HEK293T (cell line): ENCODE data around the gene SYT9.

ENCODE experiments used
- CTCF ChIA-PET: fragments of 350-600 bp; formaldehyde crosslinking; extraction: SDS; loops from one replicate; lab custom pipeline; 2021; ENCODE audit warnings: antibody characterized with exemption, inconsistent platforms; lab: Yijun Ruan, JAX
- POLR2A ChIA-PET: fragments of 350-600 bp; formaldehyde crosslinking; extraction: SDS; loops from one replicate; lab custom pipeline; 2020; ENCODE audit warnings: antibody characterized with exemption, inconsistent platforms; lab: Yijun Ruan, JAX
- DNase-seq: peaks from one replicate; pipeline ENCODE4 v3.0.0; 2012; ENCODE audit warnings: mixed read lengths; ENCODE audit errors: extremely low spot score
- ARNT ChIP-seq: fragments of 450-650 bp; IDR thresholded peaks from 2 replicates; pipeline ENCODE4 v1.6.1; 2017; ENCODE audit warnings: mild to moderate bottlenecking
- BHLHE40 ChIP-seq: fragments of 450-650 bp; IDR thresholded peaks from 2 replicates; pipeline ENCODE4 v1.6.1; 2016; ENCODE audit warnings: mild to moderate bottlenecking, moderate library complexity, borderline replicate concordance
- CTBP1 ChIP-seq: fragments of 450-650 bp; IDR thresholded peaks from 2 replicates; pipeline ENCODE4 v1.6.1; 2016; ENCODE audit warnings: borderline replicate concordance
- ELF4 ChIP-seq: fragments of 450-650 bp; IDR thresholded peaks from 2 replicates; pipeline ENCODE4 v1.6.1; 2017; ENCODE audit warnings: antibody characterized with exemption
- FOXA1 ChIP-seq: fragments of 450-650 bp; IDR thresholded peaks from 2 replicates; pipeline ENCODE4 v1.6.1; 2016; ENCODE audit warnings: mild to moderate bottlenecking
- FOXK2 ChIP-seq: fragments of 450-650 bp; IDR thresholded peaks from 2 replicates; pipeline ENCODE4 v1.6.1; 2016; ENCODE audit warnings: mild to moderate bottlenecking
- FOXM1 ChIP-seq: fragments of 450-650 bp; IDR thresholded peaks from 2 replicates; pipeline ENCODE4 v1.6.1; 2017; ENCODE audit warnings: mild to moderate bottlenecking, borderline replicate concordance
- HDGF ChIP-seq: fragments of 450-650 bp; IDR thresholded peaks from 2 replicates; pipeline ENCODE4 v1.6.1; 2017; ENCODE audit warnings: antibody characterized with exemption, borderline replicate concordance
- L3MBTL2 ChIP-seq: fragments of 450-650 bp; conservative IDR thresholded peaks from 2 replicates; pipeline ENCODE4 v1.6.1; 2016; ENCODE audit warnings: mild to moderate bottlenecking
- LEF1 ChIP-seq: fragments of 450-650 bp; IDR thresholded peaks from 2 replicates; pipeline ENCODE4 v1.6.1; 2017; ENCODE audit warnings: mild to moderate bottlenecking, borderline replicate concordance
- NFRKB ChIP-seq: fragments of 450-650 bp; IDR thresholded peaks from 2 replicates; pipeline ENCODE4 v1.6.1; 2016; ENCODE audit warnings: mild to moderate bottlenecking, moderate library complexity
- PKNOX1 ChIP-seq: fragments of 450-650 bp; IDR thresholded peaks from 2 replicates; pipeline ENCODE4 v1.6.1; 2016
- SP1 ChIP-seq: fragments of 450-650 bp; IDR thresholded peaks from 2 replicates; pipeline ENCODE4 v1.6.1; 2017
- SUZ12 ChIP-seq: fragments of 450-650 bp; IDR thresholded peaks from 2 replicates; pipeline ENCODE4 v1.6.1; 2016; ENCODE audit warnings: mild to moderate bottlenecking
- TARDBP ChIP-seq: fragments of 450-650 bp; IDR thresholded peaks from 2 replicates; pipeline ENCODE4 v1.6.1; 2016
- ZNF384 ChIP-seq: fragments of 450-650 bp; IDR thresholded peaks from 2 replicates; pipeline ENCODE4 v1.6.1; 2016

Gene SYT9

GRCh38 chr11:7367803-7368202, 116.1 kb downstream of the SYT9 start:
- POLR2A ChIA-PET = no interaction called here
- CTCF ChIA-PET = no interaction called here
- DNase-seq = no peak
- TF ChIP-seq BHLHE40 (no peak), ELF4 (no peak), TARDBP (no peak), LEF1 (no peak), PKNOX1 (no peak), ZNF384 (no peak), ARNT (no peak), HDGF (no peak)

- ChIA-PET POLR2A (no interaction called here), CTCF (no interaction called here)
- DNase-seq = no peak
- no peak for TF ChIP-seq SUZ12
- no peak for TF ChIP-seq L3MBTL2
- TF ChIP-seq FOXA1 = no peak
- no peak for TF ChIP-seq SP1
- TF ChIP-seq FOXM1 = no peak
- TF ChIP-seq LEF1 = no peak
- no peak for TF ChIP-seq ZNF384
- no peak for TF ChIP-seq BHLHE40
- TF ChIP-seq ARNT = no peak
- no peak for TF ChIP-seq CTBP1
- no peak for TF ChIP-seq HDGF
- no peak for TF ChIP-seq NFRKB
- TF ChIP-seq FOXK2 = no peak
These were observed 124.7 kb downstream of the SYT9 start for GRCh38 chr11:7376386-7376785.

GRCh38 chr11:7381937-7382336, 130.2 kb downstream of the SYT9 start:
- TF ChIP-seq L3MBTL2 (no peak), FOXM1 (no peak), HDGF (no peak)
- ChIA-PET POLR2A (no interaction called here), CTCF (no interaction called here)
- DNase-seq = no peak

GRCh38 chr11:7383406-7383805, 131.7 kb downstream of the SYT9 start:
- TF ChIP-seq PKNOX1 (no peak), NFRKB (no peak), BHLHE40 (no peak), HDGF (no peak), FOXM1 (no peak), LEF1 (no peak), FOXA1 (no peak)
- ChIA-PET POLR2A (no interaction called here), CTCF (no interaction called here)
- DNase-seq = no peak

- TF ChIP-seq ARNT (no peak), L3MBTL2 (no peak), CTBP1 (no peak), FOXM1 (no peak), HDGF (no peak)
- ChIA-PET POLR2A (no interaction called here), CTCF (no interaction called here)
- DNase-seq = no peak
These were observed 133.0 kb downstream of the SYT9 start for GRCh38 chr11:7384691-7385090.

- ChIA-PET POLR2A (no interaction called here), CTCF (no interaction called here)
- no peak for DNase-seq
- no peak for TF ChIP-seq ZNF384
- no peak for TF ChIP-seq FOXM1
- no peak for TF ChIP-seq SP1
- no peak for TF ChIP-seq LEF1
- no peak for TF ChIP-seq CTBP1
- TF ChIP-seq L3MBTL2 = no peak
- no peak for TF ChIP-seq ARNT
- no peak for TF ChIP-seq HDGF
- TF ChIP-seq PKNOX1 = no peak
- no peak for TF ChIP-seq TARDBP
- TF ChIP-seq FOXK2 = no peak
- TF ChIP-seq ELF4 = no peak
- TF ChIP-seq BHLHE40 = no peak
- TF ChIP-seq FOXA1 = no peak
- TF ChIP-seq SUZ12 = no peak
These were observed 133.8 kb downstream of the SYT9 start for GRCh38 chr11:7385532-7385931.
